GM18867 (cell line): ENCODE measurements around the gene THSD7B.
"Not testable (repeated sequence)": the region's sequence is repeated elsewhere in the genome, so short reads cannot be mapped to it uniquely, and the experiment has no call there.

Experiments
- ATAC-seq: cut with Tn5 transposase; IDR thresholded peaks from one replicate; pipeline ENCODE4 v1.9.1; 2021; ENCODE audit warnings: mild to moderate bottlenecking, moderate library complexity; ENCODE audit not compliant: unreplicated experiment

THSD7B gene

DNA sequence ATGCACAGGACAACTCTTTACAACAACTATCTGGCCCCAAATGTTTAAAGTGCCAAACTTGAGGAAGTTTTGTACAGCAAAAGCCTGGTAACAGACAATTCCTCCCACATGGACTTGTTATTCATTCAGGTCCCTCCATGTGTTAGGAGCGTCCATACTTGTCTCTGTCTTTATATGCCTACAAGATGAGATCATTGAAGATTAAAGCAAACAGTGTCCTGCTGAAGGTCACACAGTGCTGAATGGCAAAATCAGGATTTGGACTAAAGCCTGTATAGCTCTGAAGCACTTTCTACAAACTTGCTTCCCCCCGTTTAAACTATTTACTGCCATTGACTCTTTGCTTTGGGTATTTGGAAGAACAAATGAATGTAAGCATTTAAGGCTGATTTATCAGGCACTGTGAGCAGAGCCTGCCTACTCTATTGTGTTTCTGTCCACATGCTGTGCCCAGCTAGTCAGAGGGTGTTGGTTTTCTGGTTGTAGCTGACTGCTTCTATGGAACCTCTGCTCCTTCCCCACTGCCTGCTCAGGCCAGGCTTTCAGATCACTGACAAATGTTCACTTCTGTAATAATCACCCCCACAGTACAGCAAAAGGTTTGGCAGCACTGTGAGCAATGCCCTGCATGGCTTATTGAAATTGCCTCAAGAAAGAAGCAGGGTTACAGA is 274.3 kb downstream of the THSD7B start:
- ATAC-seq, result no peak

- ATAC-seq, result no peak
Measured at GRCh38 chr2:137047369-137047768, 282.0 kb downstream of the THSD7B start.

DNA sequence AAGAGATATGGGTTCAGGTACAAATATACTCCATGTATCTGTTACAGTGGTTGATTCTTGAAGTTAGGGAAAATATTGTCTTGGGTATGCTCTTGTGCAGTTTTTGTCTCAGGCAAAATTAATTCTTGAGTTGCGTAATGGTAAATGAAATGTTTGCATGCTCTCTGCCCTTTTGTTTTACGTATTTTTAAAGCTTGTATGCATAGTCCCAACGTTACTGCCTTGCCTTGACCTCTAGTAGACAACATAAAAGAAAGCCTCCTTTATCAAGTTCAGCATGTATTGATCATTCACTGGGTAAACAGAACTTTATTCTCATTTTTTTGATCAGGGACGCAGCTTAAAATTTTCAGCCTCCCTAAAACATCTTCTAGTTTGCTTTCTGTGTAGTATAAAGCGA is 283.1 kb downstream of the THSD7B start:
- ATAC-seq, result no peak

GRCh38 chr2:137049518-137049917 is 284.2 kb downstream of the THSD7B start:
- ATAC-seq, result no peak

DNA sequence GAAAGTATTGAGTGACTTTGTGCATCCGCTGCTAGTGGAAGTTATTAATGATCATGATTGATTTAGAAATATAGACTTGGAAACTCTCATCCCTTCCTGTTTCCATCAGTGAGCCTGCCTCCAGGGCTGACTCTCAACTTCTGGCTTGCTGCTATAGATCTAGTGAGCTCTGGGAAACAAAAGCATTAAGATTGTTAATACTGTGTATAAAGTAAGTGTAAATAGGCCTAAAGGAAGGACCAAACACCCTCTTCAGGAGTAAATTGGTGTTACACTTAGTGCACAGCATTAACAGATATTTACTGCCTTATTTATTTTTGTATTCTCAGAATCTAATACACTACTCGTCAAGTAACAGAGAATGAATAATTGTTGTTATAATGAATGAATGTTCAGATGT is 285.6 kb downstream of the THSD7B start:
- ATAC-seq, result no peak

GRCh38 chr2:137051778-137052398 is 286.5 kb downstream of the THSD7B start:
- ATAC-seq, result no peak

DNA sequence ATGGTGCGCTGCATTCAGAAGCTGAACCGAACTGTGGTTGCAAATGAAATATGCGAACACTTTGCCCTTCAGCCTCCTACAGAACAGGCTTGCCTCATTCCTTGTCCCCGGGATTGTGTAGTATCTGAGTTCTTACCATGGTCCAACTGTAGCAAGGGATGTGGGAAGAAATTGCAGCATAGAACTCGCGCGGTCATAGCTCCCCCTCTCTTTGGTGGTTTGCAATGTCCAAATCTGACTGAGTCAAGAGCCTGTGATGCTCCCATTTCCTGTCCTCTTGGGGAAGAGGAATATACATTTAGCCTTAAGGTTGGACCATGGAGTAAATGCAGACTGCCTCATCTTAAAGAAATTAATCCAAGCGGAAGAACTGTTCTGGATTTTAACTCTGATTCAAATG is 291.4 kb downstream of the THSD7B start:
- ATAC-seq, result no peak

- not testable (repeated sequence) for ATAC-seq
Measured at GRCh38 chr2:137076111-137076765, 310.9 kb downstream of the THSD7B start.

DNA sequence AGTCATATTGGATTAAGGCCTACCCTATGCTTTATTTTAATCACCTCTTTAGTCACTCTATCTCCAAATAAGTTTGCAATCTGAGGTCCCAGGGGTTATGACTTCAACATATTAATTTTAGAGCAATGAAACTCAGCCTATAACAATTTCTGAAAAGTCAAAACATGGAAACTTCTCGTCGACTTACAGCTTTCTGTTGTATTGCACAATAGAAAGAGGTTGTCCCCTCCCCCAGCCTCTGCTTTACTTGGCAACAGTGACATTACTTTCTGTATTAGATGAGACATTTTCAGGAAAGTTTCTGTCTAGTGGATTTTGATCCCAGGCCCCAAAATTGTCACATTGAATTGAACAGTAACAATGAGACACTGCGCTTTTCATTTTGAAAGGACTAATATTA is 326.4 kb downstream of the THSD7B start:
- no peak for ATAC-seq

DNA sequence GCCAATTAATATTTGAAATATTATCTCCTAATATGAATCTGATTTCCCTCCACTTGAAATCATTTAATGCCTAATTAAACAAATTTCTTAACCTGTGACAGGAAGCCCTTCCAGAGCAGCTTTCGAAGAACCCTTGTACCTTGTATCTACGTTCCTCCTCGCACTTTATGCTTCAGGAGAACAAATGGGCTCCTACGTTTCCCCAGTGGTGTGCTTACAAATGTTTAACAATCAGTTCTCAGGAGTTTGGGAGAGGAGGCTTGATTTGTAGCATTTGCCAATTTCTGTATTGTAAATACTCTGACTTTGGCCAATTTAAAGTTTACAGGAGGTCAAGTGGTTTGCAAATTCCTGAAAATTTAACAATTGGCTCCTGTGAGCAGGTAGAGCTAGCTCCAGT is 327.8 kb downstream of the THSD7B start:
- ATAC-seq, result no peak

DNA sequence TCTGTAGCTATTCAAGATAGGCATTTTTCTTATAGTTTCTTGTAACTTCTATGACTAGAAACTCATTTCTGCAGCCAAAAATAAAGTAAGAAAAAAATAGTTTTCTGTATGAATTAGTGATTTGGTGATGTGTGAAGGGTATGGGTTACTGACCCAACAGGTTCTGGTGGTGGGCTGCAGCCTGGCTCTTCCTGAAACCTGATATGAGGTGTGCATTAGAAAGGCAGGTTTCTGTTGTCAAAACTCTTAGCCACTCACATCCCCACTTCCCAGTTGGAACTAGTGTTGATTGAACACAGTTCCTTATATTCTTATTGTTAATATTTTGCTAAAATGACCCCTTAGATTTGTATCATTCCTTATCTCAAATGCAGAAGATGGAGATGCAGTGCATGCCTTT is 330.8 kb downstream of the THSD7B start:
- no peak for ATAC-seq

DNA sequence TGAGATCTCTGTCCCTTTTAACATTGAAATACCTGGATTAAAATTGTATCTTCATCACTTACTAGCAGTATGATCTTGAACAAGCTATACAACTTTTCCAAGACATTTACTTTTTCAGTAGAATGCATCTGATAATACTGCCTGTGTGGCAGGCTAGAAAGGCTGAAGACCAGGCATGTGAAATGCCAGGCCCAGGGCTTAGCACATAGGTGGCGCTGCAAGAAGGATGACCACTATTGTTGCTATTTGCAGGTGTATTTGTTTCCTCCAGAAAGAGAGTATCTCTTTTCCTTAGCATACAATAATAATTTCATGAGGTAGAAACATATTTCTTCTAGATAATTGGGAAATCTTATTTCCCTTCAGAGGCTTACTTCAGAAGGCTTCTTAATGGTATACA is 331.3 kb downstream of the THSD7B start:
- ATAC-seq, result no peak

GRCh38 chr2:137101814-137102213 is 336.5 kb downstream of the THSD7B start:
- ATAC-seq, result not testable (repeated sequence)

DNA sequence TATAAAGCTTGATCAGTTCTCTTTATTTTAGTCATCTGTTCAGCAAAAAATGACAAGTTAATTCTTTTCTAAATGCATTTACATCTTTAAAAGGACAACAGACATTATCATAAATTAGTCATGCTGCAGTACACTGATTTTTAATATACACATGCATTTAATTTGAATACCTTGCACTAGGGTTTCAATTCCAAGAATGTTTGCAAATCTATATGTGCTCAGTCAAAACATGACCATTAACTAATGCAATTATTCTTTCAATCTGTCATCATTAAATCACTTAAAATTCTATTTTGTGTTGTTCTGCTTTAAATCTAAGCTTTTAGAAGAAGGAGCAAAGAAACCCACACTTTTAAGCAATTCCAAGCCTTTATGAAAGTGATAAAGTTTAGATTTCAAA is 342.6 kb downstream of the THSD7B start:
- ATAC-seq, result no peak

- ATAC-seq, result no peak
Measured at GRCh38 chr2:137111896-137112295, 346.6 kb downstream of the THSD7B start.

GRCh38 chr2:137115081-137115794 is 349.9 kb downstream of the THSD7B start:
- ATAC-seq, result no peak

- ATAC-seq, result no peak
Measured at GRCh38 chr2:137115795-137116089, 350.4 kb downstream of the THSD7B start.

DNA sequence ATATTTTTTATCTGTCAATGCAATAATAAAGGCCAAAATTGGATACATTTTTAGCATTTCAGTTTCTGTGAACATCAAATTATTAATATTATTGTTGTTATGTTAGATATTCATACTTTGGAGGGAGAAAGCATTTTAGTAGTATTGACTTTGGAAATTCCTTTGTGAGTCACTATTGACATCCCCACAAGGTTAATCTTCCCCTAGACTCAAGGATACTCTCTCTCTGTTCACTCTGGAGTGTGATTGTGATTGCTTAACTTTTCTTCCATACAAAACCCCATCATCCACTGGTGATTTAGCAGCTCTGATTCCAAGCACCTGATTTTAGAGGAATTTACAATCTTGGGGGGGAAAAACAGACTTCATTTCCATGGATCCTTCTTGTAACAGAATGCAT is 352.0 kb downstream of the THSD7B start:
- ATAC-seq, result no peak

- no peak for ATAC-seq
Measured at GRCh38 chr2:137118140-137118539, 352.8 kb downstream of the THSD7B start.

GRCh38 chr2:137123226-137123625 is 357.9 kb downstream of the THSD7B start:
- ATAC-seq, result no peak

DNA sequence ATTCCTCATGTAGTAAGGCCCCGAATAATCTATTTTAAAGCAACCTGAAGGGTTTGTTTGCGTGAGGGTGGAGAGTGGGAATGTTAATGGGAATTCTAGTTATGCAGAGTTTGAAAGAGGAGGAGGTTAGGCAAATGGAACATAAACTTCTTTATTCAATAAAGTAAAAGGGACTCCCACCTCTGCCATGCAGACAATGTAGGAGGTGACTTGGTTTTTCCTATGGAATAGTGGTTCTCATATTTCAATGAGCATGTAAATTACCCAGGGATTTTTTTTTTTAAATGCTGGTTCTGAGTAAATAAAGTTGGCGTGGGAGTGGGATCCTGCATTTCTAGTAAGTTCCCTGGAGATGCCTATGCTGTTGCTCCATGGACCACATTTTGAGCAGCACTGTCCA is 367.9 kb downstream of the THSD7B start:
- ATAC-seq, result no peak

- ATAC-seq, result no peak
Measured at GRCh38 chr2:137138263-137138662, 372.9 kb downstream of the THSD7B start.
